GM21367 (cell line): Measurements from ENCODE around the gene LIPE.

ENCODE experiments used
- ATAC-seq: cut with Tn5 transposase; IDR thresholded peaks from one replicate; pipeline ENCODE4 v1.9.1; 2021; ENCODE audit not compliant: unreplicated experiment

LIPE gene

DNA sequence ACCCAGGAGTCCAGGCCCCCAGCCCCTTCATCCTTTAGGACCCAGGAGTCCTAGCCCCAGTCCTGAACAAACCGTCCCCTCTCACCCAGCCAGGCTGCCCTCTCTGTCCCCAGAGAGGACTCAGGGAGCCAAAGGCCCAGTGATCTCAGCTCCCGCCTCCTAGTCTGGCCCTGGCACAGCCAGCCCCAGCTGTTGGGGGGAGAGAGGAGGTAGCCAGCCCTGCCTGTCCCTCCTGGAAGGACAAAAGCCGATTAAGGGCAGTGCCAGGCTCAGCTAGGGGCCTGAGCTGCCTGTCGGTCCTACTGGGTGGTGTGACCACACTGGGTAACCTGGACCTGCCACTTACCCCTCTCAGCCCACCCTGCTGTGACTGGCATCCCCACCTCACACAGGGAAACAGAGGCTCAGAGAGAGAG is 14.5 kb downstream of the LIPE start:
- no peak for ATAC-seq

- ATAC-seq, result no peak
Measured at GRCh38 chr19:42412227-42412626, 15.0 kb downstream of the LIPE start.

GRCh38 chr19:42411581-42412178 is 15.5 kb downstream of the LIPE start:
- no peak for ATAC-seq

- no peak for ATAC-seq
Measured at GRCh38 chr19:42410371-42410770, 16.8 kb downstream of the LIPE start.

GRCh38 chr19:42409477-42409876 is 17.7 kb downstream of the LIPE start:
- ATAC-seq, result no peak

DNA sequence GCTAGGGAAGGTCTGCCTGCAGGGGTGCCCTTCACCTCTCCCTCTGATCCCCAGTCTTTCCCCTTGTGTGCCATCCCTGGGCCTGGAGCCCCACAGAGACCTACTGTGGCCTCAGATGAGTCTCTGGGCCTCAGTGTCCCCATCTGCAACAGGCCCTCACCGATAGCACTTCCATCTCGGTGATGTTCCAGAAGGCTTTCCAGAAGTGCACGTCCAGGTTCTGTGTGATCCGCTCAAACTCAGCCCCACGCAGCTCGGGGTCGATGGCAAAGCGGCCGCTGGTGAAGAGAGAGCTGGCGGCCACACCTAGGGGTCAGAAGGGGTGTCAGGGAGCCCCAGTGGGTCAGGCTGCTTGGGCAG is 19.4 kb downstream of the LIPE start:
- no peak for ATAC-seq

GRCh38 chr19:42407085-42407815 is 19.9 kb downstream of the LIPE start:
- ATAC-seq, result no peak

DNA sequence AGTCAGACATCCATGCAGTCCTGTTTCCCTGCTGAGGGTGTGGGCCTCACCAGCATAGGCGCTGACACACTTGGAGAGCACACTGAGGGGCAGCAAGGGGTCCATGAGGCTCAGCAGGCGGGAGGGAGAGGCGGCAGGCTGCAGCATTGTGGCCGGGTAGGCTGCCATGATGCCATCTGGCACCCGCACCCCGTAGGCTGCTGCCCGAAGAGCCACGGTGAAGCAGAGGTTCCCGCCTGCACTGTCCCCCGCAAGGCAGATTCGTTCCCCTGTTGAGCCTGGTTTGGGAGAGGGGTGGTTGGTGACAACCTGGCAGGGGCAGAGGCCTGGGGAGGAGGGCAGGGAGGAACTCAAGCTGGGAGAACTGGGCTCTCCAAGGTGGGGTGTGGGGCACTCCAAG is 21.1 kb downstream of the LIPE start:
- ATAC-seq, result no peak

DNA sequence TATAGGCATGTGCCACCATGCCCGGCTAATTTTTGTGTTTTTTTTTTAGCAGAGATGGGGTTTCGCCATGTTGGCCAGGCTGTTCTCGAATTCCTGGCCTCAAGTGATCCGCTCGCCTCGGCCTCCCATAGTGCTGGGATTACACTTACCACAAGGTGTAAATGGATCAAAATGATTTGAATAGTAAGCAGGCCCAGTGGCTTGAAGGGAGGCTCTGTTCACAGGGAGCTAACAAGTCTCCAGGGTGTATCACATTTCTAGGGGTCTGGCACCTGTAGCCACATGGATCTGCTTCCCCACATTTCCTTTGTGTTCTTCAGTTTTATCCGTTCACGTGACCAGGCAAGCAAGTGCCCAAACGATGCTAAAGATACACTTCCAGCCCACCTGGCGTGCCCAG is 23.6 kb downstream of the LIPE start:
- ATAC-seq, result no peak

GRCh38 chr19:42402376-42403116 is 24.6 kb downstream of the LIPE start:
- ATAC-seq, result no peak

DNA sequence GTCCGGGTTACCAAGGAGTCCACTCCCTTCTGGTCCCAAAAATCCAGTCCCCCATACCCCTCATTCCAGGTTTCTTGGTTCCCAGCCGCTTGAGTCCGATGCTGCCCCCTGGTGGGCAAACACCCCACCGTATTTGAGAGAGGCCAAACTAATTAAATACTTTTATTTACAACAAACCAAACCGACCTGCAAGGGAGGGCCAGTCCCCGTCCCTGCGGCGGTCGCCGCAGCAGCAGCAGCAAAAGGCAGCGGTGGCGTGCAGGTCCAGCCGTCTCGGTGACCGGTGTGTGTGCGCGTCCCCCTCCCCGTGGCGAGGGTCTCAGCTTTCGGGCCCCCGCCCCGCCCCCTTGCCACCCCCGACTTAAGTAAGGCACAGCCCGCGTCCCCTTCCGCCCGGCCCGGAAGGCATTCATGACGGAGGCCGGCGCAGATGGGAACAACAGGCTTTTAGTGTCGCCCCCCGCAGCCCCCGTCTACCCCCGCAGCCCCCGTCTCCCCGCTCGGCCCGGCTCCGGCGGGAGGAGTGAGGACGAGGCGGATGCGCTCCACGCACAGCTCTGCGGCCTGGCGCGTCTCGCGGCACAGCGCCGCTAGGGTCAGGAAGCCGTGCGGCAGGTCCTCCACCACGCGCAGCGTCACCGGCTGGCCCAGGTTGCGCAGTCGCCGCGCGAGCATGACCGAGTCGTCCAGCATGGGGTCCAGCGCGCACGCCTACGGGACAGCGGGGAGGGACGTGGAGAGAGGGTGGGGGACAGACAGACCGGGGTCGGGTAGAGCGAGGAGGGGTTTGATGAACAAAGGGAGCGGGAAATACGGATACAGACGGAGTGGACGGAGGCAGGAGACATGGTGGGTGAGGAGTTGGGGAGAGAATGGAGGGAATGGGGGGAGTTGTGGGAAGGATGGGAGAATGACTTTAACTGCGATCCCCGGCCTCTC is 25.6 kb downstream of the LIPE start:
- ATAC-seq, result no peak

DNA sequence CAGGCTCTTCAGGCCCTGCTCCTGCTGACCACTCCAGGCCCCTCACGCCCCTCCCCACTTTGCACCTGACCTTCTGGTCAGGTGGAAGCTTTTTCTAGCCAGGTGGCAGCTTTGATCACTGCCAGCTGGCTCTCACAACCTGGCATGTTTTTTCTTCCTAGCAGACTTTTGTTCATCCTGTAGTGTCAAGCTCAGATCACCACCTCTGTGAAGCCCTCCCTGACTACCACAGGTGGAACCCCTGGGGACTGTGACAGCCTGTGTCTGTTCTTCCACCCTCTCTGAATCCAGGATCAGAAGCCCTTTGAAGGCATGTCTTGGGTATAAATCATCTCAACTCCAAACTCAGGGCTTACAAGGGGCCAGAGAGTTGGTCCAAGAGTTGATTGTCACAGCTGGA is 26.8 kb downstream of the LIPE start:
- no peak for ATAC-seq

DNA sequence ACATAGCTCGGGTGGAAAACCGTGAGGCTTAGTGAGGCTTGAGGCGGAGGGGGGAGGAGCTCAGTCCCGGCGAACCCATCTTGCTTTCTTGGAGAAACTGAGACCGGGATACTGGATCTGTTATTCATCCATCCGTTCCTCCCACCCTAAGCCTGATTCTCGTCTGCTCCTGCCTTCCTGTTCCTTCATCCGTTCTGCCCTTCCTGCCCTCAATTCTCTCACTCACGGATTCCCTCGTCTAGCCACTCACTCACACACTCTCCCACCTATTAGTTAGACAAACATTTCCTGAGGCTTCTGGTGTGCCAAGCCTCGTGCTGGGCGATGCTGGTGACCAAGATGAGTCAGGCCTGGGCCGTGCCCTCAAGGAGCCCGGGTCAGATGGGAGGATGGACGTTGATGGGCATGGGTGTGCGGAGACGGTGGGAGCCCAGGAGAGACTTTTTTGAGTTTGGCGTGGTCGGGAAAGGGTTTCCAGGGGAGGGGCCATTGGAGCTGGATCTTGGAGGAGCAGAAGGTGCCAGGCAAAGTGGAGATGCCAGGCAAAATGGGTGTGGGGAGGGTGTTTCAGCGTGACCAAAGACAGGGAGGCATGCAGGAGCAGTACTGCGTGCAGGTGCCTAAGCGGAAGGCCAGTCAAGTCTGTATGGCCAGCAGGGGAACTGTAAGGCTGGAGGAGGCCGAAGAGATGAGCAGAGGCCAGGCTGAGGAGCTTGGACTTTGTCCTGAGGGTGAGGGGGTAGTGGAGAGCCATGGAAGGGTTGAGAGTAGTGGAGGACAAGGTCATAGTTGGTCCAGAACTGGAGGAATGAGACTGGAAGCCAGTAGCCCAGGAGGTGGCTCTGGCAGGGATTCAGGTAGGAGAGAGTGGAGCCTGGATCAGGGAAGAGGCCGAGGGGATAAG is 29.7 kb downstream of the LIPE start:
- no peak for ATAC-seq

- peak; percentile 88 for ATAC-seq
Measured at GRCh38 chr19:42396381-42397262, 30.6 kb downstream of the LIPE start.

GRCh38 chr19:42394751-42395150 is 32.4 kb downstream of the LIPE start:
- no peak for ATAC-seq

GRCh38 chr19:42392165-42392564 is 35.0 kb downstream of the LIPE start:
- ATAC-seq, result no peak

DNA sequence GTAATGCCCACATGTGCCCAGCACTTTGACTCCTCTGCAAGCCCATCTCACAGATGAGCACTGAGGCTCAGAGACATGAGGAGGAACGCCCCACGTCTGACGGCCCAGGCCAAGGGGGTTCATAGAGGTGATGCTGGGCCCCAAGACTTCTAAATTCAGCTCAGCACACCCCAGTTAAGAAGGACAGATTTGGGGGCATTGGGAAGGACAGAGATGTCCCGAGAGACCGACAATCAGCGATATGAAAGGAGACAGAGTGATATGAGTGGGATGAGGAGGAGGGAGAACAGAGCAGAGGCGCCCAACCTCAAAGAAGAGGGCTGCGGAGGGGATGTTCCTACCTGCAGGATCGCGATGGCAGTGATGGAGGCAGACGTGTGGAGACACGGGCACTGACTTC is 37.3 kb downstream of the LIPE start, which contains the start of gene CNFN:
Gene CNFN (minus strand): TSS at position 399 of the 400 bp plus-strand sequence. CDS start 1,260 bp downstream, outside the sequence.
- no peak for ATAC-seq

GRCh38 chr19:42388851-42389489 is 38.2 kb downstream of the LIPE start:
- ATAC-seq, result no peak
